ENCODE results near the gene SMYD1.

DNA sequence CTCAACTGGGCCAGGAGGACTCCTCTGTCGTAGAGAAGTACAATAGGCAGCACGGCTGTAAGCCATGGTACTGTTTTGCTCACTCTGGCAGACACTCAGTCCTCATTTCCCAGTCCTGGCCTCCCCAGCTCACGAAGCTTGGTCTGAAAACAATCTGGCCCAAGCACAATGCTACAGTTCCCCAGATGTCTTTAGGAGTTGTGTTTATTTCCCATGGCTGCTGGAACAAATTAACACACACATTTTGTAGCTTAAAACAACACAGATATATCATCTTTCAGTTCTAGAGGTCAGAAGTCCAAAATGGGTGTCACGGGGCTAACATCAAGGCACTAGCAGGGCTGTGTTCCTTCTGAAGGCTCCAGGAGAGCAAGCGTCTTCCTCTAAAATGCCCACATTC, 47.3 kb downstream of the SMYD1 start:
- TF ChIP-seq, protein P1, sequence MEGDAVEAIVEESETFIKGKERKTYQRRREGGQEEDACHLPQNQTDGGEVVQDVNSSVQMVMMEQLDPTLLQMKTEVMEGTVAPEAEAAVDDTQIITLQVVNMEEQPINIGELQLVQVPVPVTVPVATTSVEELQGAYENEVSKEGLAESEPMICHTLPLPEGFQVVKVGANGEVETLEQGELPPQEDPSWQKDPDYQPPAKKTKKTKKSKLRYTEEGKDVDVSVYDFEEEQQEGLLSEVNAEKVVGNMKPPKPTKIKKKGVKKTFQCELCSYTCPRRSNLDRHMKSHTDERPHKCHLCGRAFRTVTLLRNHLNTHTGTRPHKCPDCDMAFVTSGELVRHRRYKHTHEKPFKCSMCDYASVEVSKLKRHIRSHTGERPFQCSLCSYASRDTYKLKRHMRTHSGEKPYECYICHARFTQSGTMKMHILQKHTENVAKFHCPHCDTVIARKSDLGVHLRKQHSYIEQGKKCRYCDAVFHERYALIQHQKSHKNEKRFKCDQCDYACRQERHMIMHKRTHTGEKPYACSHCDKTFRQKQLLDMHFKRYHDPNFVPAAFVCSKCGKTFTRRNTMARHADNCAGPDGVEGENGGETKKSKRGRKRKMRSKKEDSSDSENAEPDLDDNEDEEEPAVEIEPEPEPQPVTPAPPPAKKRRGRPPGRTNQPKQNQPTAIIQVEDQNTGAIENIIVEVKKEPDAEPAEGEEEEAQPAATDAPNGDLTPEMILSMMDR (IDR thresholded peaks at IDR 0.05), result no peak
- no peak for TF ChIP-seq POLR2A (IDR thresholded peaks at IDR 0.05)

Data from lower leg skin (tissue), 3 donors.